ENCODE data around the gene BLM. TPM values are rescaled to one million over a fixed set of nuclear protein-coding genes. Genes with fewer than 3 reads are reported as not detected.

Gene BLM
- total and polyA plus RNA-seq, 2 of the 13 experiments (the other 11 are each of a cell fraction or from before 2014, with no cell fraction given), result 5.1 to 11.8 TPM

- intact Hi-C loops (cut with micrococcal nuclease; ENCODE audit: unreplicated experiment), result no loop called here
- no TSS peak for BruUV-seq (replicated peaks)
- 35% methylated on average over 8 of the region's 8 CpGs for WGBS (ENCODE audit: low lambda C conversion rate)
These were observed 140.8 kb downstream of the BLM start for GRCh38 chr15:90857883-90858443.

More at GRCh38 chr15:90857883-90858443, 140.8 kb downstream of the BLM start:
- H3K4me3 ChIP-seq (replicated peaks in 1 of 3; ENCODE audit: insufficient read depth in 1 of 3, low read depth in 2 of 3, low read length in 3 of 3), result no peak overlapping the region
- ATAC-seq, result no peak
- POLR2A ChIA-PET, result interaction anchor here (2.0 kb wide), 1 partner anchor 46 kb away, joined by 5 read pairs; the partner anchor contains the start of gene MAN2A2
- H3K4me2 ChIP-seq (ENCODE audit: low read depth, low read length), result no peak overlapping the region
- H3K9me3 ChIP-seq (ENCODE audit: low read length), result no peaks in the 10 kb centered on the region
- no peak overlapping the region for H3K27ac ChIP-seq (ENCODE audit: extremely low read length, insufficient read depth, low read length)
- CTCF ChIA-PET (ENCODE audit: low intra/inter-chr PET ratio, low total read pairs), result no interaction called here
- H3K27me3 ChIP-seq (ENCODE audit: control insufficient read depth in 1 of 2, insufficient read depth in 2 of 2, low read length in 2 of 2), result peaks cover 0 to 2% of the 10 kb centered on the region in 2 experiments; a peak in 1 of 5 replicates
- no peak for TF ChIP-seq FOXA1 (IDR thresholded peaks at IDR 0.05)
- peak; percentile 43; the same call in 1 of the 2 replicates for TF ChIP-seq FOXA1 (CRISPR knock-in tag; IDR thresholded peaks at IDR 0.05)
- TF ChIP-seq ZNF12 (CRISPR knock-in tag; IDR thresholded peaks at IDR 0.05), result no peak
- TF ChIP-seq ZBTB49 (CRISPR knock-in tag; IDR thresholded peaks at IDR 0.05; ENCODE audit: borderline replicate concordance), result no peak
- TF ChIP-seq ZMYM3 (CRISPR knock-in tag; IDR thresholded peaks at IDR 0.05), result peak; percentile 22; the same call in 1 of the 2 replicates
- peak; percentile 37; the same call in 1 of the 2 replicates for TF ChIP-seq CREB1 (IDR thresholded peaks at IDR 0.05)
- TF ChIP-seq CREB1 (CRISPR knock-in tag; IDR thresholded peaks at IDR 0.05), result no peak
- no peak for TF ChIP-seq ZNF614 (CRISPR knock-in tag; IDR thresholded peaks at IDR 0.05; ENCODE audit: borderline replicate concordance)
- no peak for TF ChIP-seq IRX3 (CRISPR knock-in tag; IDR thresholded peaks at IDR 0.05; ENCODE audit: borderline replicate concordance, low read depth)
- TF ChIP-seq POGK (CRISPR knock-in tag; conservative IDR thresholded peaks at IDR 0.05), result no peak
- no peak for TF ChIP-seq PRPF4 (IDR thresholded peaks at IDR 0.05; ENCODE audit: low read depth, low read length, poor library complexity, severe bottlenecking)
- no peak for TF ChIP-seq MBD4 (IDR thresholded peaks at IDR 0.05; ENCODE audit: borderline replicate concordance, low read length)
- no peak overlapping the region for H2AFZ ChIP-seq (ENCODE audit: low read length)
- no peaks in the 10 kb centered on the region for H3K79me2 ChIP-seq (ENCODE audit: insufficient read depth, low read length)
- H4K20me1 ChIP-seq (ENCODE audit: insufficient read depth, low read length), result 0 out of 2 replicates have a peak, but pooled peaks cover 2% of the 10 kb centered on the region
- no peak for DNase-seq (ENCODE audit: low spot score)
- in situ Hi-C loops (cut with HindIII; ENCODE audit: extremely low pct_ligation_motif_present, low pct_unique_long_range_greater_than_20kb), result no loop called here
- no peak overlapping the region for H3K9ac ChIP-seq (ENCODE audit: insufficient read depth, low read depth, low read length)
- peaks cover 76% of the 10 kb centered on the region for H3K4me1 ChIP-seq (ENCODE audit: insufficient read depth, low read length)
- FAIRE-seq, result peak; percentile 30
- H3K36me3 ChIP-seq (replicated peaks in 1 of 2; ENCODE audit: control insufficient read depth in 1 of 2, insufficient read depth in 2 of 2, low read length in 2 of 2), result no peaks in the 10 kb centered on the region

Data from HepG2 (cell line).